OCI-LY1 (cell line): Measurements from ENCODE around the gene FOXA3.

Source experiments
- EZH2 ChIP-seq: fragments of 200-600 bp; sonication (generic), shearing (Covaris generic); IDR thresholded peaks from 2 replicates; pipeline ENCODE4 v1.8.0; 2017; ENCODE audit warnings: borderline replicate concordance, mixed run types, mild to moderate bottlenecking, antibody characterized with exemption, low read length, moderate library complexity, mixed read lengths
- TF ChIP-seq, protein P1 (sequence below): fragments of 200-600 bp; sonication (generic), shearing (Covaris generic); IDR thresholded peaks from 2 replicates; pipeline ENCODE4 v1.5.1; 2017; ENCODE audit warnings: mild to moderate bottlenecking, antibody characterized with exemption, low read length, moderate library complexity, mixed read lengths

GRCh38 chr19:45826934-45827333 lies 37.2 kb upstream of the FOXA3 start:
- TF ChIP-seq, protein P1, sequence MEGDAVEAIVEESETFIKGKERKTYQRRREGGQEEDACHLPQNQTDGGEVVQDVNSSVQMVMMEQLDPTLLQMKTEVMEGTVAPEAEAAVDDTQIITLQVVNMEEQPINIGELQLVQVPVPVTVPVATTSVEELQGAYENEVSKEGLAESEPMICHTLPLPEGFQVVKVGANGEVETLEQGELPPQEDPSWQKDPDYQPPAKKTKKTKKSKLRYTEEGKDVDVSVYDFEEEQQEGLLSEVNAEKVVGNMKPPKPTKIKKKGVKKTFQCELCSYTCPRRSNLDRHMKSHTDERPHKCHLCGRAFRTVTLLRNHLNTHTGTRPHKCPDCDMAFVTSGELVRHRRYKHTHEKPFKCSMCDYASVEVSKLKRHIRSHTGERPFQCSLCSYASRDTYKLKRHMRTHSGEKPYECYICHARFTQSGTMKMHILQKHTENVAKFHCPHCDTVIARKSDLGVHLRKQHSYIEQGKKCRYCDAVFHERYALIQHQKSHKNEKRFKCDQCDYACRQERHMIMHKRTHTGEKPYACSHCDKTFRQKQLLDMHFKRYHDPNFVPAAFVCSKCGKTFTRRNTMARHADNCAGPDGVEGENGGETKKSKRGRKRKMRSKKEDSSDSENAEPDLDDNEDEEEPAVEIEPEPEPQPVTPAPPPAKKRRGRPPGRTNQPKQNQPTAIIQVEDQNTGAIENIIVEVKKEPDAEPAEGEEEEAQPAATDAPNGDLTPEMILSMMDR = no peak
- TF ChIP-seq EZH2 = no peak
